TTC549 (cell line): ENCODE results near the gene SNRPD3.

Source experiments
- FAIRE-seq: peaks from 2 replicates; lab custom pipeline; 2012; peaks lifted over from hg19 to GRCh38; lab: Jason Lieb, UNC

SNRPD3 gene

DNA sequence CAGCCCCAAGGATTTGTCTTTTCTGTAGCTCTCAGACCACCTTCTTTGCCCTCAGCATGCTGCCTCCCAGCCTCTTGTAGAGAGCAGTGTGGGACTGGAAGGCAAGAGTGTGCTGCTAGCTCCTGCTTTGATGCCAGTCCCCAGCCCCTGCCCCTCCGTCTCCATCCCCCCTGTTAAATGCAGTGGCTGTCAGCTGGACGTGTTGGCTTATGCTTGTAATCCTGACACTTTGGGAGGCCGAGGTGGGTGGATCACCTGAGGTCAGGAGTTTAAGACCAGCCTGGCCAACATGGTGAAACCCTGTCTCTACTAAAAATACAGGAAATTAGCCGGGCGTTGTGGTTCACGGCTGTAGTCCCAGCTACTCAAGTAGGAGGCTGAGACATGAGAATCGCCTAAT lies 15.5 kb downstream of the SNRPD3 start:
- no peak for FAIRE-seq

DNA sequence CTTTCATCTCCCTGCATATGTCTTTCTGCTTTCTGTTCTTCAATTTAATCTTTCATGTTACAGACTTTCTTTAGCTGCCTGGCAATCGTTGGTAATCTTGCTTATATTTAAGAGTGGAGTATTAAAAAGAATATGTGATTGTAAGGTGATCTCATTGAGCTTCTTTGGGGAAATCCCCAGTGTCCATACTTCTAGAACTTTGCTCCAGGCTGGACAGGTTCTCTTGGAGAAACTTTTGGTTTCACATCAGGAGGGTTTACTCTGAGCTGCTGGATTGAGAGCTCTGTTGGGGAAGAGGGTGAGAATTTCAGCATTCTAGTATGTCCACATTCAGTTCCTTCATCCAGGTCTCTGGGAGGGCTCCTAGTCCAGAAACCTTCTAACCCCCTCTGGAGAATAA lies 21.0 kb downstream of the SNRPD3 start:
- no peak for FAIRE-seq

DNA sequence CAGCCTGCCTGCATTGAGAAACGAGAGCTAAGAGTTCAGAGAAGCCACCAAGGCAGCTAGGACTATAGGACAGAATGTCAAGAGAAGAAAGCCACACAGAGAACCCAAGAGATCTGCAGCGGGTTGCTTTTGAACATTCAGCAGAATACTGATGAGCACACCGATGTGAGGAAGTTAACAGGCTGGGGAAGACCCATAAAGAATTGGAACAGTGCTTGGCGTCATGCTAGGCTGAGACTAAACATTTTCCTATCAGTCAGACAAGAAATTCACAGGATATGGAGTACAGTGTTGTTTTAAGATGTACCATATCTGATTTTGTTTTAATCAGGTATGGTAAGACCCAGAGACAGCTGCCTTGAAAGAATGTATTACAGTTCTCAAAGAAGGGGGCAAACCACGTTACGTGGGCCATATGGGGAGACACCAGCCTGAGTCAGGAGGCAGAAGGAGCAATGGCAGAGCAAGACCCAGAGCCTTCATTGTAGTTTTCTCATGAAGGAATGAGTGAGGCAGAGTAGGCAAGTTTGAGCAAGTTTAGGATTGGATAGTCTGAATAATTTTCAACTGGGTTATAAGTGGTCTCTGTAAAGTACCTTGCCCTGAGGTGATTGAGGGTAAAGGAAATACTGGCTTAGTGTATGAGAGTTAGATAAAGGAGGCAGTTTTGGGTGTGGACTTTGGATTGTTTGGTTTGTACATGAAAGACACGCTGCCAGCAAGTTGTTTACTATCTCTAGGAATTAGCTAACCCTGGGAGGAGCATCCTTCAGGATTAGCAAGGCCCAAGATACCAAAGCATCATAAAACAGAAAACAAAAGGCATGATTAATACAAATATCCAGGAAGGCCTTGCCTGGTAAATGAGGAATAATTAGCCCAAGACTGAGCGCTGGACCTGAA lies 22.8 kb downstream of the SNRPD3 start:
- FAIRE-seq: no peak

DNA sequence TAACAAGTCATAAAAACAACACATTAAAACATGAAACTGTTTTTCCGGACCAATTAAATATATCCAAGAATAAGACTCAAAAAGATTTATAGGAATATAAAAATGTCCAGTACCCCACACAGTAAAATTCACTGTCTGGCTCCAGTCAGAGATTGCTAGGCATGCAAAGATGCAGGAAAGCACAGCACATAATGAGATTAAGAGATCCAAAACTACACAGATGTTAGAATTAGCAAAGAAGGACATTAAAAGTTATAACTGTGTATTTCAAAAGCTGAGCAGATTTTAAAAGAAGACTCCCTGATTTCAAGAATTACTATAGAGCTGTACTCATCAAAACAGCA lies 23.4 kb downstream of the SNRPD3 start:
- FAIRE-seq: no peak

DNA sequence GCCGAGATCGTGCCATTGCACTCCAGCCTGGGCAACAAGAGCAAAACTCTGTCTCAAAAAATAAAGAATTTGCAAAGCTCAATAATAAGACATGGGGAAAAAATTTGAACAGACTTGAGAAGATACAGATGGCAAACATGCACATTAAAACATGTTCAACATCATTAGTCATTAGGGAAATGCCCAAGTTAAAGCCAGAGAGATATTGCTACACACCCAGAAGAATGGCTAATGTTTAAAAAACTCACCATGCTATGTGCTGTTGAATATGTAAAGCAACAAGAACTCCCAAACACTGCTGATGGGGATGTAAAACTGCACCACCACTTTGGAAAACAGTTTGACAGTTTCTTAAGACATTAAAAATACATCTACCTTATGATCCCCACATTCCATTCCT lies 24.5 kb downstream of the SNRPD3 start:
- FAIRE-seq: no peak

DNA sequence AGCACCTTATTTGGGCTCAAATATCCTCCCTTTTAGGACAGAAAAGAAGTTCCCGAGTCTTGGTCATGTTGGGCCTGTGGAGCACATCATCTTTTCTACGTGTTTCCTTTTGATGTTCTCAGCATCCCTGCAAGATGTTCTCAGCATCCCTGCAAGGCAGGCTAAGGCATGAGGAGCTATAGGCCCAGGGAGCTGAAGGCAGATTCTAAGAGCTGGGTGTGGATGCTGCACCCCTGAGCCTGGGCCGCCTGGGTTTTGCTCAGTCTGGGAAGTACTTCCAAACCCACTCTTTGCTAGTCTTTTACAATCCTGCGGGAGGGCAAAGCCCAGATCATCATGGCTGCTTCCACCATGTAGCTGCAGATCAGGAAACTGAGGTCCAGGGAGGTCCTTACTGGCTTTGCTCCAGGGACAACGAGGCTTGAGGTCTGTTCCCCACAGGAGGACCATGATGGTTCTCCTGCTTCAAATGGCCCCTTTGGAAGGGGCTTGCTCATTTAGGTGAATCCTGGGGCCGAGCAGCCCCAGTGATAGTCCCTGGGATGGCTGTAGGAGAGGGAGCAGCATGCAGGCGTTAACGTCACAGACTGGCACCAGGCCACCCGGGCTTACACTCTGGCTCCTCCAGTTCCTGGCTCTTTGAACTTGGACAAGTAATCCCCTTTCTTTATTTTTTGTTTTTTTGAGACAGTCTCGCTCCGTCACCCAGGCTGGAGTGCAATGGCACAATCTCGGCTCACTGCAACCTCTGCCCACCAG lies 26.4 kb downstream of the SNRPD3 start:
- no peak for FAIRE-seq

DNA sequence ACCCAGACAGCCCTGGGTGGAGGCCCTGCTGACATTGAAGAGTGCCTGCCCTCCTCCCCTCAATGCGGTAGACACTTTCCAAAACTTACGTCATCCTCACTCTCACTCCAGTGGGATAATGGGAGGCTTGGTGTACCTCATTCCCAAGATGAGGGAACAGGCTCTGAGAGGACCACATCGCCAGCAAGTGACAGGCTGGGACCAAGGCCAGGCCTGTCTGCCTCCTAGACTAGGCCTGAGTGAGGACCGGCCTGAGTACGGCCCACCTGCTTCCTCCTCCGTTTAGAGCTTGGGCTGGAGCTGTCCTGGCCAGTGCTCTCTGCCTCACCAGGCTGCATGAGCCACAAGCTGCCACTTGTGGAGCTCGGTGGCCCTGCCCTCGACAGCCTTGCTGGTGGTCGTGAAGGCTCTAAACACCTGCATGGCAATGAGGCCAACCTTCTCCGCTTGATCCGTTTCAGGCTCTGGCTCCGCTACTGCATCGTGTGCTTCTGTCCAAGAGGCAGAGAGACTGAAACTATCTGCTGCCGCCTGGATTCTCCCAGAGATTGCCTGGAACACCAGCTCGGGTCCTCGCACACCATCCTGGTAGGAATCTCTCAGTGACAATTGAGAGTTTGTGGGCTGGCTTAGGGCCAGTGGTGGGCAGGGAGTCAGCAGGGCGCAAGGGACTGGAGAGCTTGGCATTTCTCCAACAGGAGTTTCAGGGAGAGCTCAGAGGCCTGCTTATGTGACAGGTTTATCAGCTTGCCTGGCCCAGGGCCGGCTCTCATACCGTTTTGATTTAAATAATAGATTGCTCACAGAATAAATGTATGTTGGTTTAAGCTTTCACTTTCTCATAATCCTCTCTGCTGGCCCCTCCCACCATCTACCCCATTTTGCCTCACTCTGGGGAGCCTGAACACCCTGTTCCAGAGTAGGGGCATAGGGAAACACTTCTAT lies 27.7 kb downstream of the SNRPD3 start:
- no peak for FAIRE-seq

DNA sequence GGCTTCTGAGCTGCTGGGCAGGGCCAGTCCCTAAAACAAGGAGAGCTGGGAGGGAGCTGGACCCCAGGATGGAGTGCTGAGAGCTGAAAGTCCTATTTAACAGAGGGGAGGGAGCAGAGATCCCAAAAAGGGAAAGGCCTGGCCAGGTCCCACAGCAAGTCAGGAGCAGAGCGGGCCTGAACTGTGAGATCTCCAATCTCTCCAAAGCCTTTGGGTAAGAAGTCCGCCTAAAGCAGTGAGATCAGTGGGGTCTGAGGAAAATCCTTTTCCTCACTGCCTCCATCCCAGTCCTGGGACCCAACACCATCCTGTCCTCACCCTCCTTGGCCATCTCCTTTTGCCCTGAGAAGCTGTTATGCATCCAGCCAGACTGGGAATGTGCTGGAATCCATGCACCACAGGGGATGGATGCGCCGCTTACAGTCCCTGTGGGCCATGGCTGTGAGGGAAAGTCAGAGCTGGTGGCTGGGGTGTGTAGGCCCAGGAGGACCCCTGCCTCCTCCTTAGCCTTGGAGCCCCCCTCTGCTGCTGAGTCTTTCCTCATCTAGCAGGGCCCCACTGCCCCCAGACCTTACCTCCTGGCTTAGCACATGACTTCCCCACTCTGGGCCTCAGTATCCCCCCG lies 28.5 kb downstream of the SNRPD3 start:
- no peak for FAIRE-seq

DNA sequence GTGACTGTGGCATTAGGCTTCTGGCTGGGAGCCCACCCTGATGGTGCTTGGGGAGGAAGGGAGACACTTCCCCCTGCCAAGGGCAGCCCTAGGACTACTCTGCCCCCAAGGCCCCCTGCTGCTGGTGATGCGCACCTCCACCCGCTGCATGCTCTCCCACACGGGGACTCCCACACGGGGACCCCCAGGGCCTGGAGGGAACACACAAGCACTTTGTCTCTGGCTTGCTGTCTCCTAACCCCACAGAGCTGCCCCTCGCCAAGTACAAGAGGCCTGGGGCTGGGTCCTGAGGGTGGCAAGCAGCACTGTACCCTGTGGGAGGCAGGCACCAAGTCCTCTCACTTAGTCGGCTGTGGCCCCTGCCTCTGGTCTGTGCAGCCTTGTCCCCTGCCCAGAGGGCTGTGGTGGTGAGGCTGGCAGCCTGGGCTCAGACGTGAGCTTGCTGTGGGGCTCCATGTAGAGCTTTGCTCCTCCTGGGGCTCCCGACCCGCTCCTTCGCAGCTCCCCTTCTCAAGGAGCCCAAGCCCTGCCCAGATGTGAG lies 29.1 kb downstream of the SNRPD3 start:
- no peak for FAIRE-seq

DNA sequence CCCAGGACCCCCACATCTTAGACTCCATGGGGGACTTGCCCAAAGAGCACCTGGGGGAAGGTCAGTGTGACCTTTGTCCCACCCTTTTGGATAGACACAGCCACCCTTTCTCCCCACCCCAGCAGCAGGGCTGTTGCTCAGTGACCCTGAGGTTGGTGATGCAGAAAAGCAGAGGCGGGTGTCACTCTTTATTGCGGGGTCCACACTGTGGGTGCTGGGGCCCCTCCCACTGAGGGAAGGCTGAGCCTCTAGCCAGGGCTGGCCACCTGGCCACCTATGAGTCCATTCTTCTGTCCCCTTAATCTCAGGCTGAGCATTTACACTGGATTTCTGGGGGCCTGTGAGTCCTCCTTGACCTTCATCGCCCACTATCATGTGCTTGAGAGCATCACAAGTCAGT lies 29.7 kb downstream of the SNRPD3 start:
- FAIRE-seq: no peak

DNA sequence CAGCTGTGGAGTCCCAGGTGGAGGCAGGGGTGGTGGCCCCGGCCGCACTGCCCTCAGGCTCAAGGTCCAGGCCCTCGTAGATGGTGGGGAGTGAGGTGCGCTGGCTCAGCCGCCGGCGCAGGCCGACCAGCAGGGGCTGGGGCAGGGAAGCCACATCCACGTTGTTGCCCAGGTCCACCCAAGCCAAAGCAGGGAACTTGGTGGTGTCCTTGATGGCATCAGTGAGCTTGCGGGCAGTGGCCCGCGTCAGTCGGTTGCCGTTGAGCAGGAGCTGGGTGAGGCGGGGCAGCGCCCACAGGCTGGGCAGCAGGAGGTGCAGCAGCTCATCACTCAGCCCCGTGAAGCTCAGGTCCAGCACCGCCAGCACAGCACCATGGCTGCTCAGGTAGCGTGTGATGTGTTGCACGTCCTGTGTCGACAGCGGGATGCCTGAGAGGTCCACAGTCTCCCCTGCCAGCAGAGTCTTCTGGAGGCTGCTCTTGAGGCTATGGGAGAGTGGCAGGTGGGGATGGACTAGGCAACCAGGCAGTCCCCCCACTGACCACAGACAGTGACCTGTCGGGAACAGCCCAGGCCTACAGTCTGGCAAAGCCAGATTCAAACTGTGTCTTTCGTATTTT lies 30.2 kb downstream of the SNRPD3 start:
- no peak for FAIRE-seq

DNA sequence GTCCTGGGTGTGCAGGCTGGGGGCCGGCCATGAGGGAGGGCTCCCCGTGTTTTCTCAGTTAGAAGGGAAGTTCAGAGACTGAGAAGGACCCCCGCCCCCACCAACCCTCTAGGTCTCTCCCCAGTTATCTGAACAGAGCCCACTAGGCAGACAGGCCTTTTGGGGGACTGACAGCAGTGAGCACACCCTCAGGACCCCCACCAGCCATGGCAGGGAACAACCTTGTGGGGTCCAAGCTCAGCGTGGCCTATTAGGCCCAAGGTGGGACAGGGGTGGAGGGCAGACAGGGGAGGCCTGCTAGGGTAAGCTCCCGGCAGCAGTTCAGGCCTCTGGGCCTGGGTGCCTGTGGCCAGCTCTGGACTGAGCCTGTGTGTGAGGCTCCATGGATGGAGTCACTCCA lies 31.5 kb downstream of the SNRPD3 start:
- no peak for FAIRE-seq

DNA sequence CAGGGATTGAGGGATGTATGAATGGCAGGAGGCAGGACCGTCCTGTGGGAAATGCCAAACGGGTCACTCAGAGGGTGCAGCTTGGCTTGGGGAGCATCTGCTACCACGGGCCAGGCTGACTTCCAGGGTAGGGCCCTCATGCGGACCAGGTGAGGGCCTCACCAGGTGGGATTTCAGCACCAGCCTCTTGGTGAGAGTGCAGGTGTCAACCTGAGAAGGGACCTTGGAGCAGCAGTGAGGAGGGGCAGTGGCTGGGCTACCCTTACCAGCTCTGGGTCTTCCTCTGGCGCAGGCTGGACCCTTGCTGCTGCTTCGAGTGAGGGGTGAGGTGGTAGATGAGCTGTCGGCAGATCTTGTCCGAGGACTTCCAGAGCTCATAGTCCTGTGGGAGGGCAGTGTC lies 32.1 kb downstream of the SNRPD3 start:
- FAIRE-seq: no peak

DNA sequence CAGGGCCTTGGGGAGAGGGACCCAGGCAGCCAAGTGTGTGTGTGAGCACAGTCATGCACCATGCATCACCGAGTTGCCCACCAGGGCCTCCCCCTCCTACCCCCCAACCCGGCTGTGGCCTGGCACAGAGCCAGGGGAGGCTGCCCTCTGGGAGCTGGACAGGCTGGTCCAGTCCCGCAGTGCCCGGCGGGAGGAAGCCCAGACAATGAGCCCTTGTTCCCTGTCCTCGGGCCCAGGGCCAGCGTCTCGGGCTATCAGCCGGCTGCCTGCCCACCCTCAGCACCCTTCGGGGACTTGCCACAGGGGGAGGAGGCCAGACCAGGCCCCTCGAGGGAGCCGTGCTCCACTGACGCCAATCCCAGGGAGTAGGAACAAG lies 32.6 kb downstream of the SNRPD3 start:
- no peak for FAIRE-seq

DNA sequence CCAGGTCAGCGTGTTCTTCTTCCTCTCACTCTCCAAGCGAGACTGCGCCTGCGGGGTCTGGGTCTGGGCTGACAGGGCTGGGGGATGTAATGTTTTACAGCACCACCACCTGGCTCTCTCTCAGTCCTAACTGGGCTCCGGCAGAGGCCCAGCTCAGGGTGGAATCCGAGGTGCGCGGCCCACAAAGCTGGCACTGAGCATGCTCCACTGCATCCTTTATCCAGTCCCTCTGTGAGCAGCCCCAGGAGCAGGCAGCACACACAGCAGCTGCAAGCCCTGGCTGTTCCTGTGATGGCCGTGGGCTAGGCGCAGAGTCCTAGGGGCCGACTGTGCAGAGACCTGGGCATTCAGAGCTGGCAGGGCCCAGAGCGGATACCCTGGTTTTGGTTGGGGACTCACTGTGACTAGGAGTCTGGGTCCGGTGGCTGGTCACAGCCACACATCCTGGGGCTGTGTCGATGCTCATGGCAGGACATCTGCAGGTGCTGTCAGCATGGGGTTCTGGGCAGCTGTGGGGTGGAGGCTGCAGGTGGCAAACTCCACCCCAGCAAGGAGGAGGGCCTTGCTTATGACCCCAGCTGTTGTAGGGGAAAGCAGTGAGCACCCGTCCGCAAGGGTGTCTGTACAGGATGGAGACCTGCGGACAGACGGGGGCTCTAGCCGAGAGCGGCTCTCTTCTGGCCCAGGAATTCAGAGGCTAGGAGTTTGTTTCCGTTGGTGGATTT lies 33.1 kb downstream of the SNRPD3 start:
- no peak for FAIRE-seq

DNA sequence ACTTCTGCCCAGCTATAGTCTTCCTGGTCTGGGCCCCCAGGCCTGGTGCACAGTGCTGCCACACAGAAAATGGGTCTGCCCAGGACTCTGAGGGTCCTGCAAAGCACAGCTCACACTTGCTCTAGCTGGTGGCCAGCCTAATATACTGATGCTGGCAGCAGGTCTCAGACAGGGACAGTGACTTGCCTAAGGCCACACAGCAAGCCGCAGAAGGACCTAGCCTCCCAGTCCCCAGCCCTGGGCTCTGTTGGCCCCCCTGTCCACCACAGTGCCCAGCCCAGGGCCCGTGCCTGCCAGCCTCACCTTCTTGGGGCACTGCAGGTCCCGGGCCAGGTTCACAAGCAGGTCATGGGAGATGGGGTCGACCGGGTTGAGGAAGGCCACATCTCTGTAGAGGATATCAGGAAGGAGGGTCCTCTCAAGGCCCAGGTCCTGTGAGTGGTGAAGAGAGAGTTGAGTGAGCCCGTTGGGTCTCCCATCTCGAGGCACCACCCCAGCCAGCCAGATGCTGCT lies 33.8 kb downstream of the SNRPD3 start:
- no peak for FAIRE-seq

DNA sequence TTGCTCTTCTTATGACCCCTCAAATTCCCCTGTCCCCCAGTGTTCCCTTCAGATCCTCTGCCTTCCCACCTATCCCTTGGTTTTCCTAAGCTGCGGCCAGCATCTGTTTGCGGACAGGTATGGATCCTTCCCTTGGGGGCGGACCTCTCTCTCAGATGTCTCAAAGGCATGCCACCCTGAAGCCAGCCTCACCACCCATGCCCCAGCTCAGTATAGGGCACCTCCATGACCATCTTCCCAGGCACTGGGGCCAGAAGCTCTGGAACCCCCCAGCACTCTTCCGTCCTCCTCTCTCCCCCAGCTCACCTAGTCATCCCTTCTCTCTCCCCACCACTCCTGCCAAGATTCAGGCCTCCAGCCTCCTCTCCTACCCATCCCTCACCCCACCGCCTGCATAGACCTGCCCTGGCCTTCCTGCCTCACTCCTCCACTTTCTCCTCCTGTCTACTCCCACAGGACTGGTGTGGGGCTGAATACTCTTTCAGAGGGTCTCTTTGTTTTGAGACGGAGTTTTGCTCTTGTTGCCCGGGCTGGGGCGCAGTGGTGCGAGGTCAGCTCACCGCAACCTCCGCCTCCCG lies 34.9 kb downstream of the SNRPD3 start:
- FAIRE-seq: no peak

DNA sequence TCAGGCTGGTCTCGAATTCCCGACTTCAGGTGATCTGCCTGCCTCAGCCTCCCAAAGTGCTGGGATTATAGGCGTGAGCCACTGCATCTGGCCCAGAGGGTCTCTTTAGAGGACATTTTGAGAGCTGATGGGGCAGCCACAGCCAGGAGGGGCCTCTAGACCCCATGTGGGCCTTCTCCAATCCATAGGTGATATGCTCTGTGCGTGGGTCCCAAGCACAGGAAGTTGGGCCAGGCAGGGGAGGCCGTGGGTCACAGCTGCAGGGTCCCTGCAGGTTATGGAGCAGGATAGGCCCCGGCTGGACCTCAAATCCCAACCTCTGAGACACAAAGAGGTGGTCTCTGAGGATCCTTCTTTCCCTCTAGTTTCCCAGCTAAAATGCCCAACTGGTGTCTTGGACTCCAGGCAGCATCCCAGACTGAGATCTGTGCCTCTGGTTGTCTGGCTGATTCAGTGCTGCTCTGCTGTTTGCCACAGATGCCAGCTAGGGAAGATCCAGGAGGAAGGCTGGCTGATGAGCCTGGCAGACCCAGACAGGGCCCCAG lies 35.6 kb downstream of the SNRPD3 start:
- FAIRE-seq: no peak

DNA sequence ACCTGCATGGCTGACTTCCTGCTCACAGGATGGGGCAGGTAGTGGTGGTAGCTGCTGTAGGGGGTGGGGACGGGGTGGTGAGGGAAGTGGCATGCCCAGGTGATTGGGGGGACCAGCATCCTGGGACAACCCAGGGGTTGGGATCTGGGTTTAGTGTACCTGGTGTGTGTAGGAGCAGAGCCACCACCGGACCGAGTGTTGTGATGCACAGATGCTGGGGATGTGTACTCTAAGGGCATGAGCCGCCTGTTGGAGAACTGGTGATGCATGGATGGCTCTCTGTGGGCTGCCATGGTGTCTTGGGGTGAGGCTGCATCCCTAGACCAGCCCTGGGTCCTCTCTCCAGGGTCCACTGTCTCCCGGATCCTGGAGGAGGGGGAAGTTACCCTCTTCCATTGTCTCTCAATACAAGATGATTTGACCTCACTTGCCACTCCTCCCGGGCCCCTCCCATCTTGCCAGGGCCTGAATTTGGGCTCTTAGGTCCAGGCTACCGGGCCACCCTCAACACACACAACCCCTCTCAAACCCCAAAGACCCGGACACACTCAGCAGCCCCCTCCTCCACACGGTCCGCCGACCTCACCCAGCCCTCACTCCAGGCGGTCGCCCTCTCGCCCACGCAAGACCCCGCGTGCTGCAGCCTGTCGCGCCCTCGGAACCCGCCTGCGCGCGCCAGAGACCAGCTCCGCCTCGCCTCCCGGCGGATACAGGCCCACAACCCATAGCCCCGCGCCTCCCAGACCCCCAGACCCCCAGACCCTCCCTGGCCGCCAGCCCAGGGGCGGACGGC lies 36.5 kb downstream of the SNRPD3 start:
- no peak for FAIRE-seq
